OCI-LY3 (cell line): Measurements from ENCODE around the gene CDIP1.

ENCODE experiments used
- EZH2phosphoT487 ChIP-seq: fragments of 200-600 bp; shearing (Covaris generic); IDR thresholded peaks from 2 replicates; pipeline ENCODE4 v1.6.1; 2018; ENCODE audit warnings: antibody characterized with exemption, mixed run types, low read depth
- TF ChIP-seq, protein P1 (sequence below): fragments of 200-600, 300-600 bp; sonication (generic); IDR thresholded peaks from 2 replicates; pipeline ENCODE4 v1.5.1; 2014; ENCODE audit warnings: antibody characterized with exemption, low read length, low read depth

DNA sequence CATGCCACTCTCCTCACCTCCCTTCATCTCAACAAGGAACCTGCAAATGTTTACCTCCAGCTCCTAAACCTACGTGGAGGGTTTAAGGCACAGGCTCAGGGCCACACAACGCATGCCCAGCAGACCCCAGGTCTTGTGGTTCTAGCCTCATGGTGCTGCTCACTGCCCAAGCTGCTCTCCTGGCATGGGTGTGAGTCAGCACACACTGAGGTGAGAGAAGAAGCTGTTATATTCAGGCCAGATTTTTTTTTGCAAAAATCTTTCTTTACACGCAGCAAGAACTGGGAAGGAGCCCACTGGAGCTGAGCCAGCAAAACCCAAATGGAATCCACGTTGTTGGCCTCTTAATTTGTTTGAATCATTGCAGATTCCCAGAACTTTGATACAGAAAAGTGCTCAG is 12.0 kb upstream of the CDIP1 start:
- TF ChIP-seq, protein P1, sequence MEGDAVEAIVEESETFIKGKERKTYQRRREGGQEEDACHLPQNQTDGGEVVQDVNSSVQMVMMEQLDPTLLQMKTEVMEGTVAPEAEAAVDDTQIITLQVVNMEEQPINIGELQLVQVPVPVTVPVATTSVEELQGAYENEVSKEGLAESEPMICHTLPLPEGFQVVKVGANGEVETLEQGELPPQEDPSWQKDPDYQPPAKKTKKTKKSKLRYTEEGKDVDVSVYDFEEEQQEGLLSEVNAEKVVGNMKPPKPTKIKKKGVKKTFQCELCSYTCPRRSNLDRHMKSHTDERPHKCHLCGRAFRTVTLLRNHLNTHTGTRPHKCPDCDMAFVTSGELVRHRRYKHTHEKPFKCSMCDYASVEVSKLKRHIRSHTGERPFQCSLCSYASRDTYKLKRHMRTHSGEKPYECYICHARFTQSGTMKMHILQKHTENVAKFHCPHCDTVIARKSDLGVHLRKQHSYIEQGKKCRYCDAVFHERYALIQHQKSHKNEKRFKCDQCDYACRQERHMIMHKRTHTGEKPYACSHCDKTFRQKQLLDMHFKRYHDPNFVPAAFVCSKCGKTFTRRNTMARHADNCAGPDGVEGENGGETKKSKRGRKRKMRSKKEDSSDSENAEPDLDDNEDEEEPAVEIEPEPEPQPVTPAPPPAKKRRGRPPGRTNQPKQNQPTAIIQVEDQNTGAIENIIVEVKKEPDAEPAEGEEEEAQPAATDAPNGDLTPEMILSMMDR: no peak
- TF ChIP-seq EZH2phosphoT487: no peak
